ENCODE data around the gene PCDH9.

DNA sequence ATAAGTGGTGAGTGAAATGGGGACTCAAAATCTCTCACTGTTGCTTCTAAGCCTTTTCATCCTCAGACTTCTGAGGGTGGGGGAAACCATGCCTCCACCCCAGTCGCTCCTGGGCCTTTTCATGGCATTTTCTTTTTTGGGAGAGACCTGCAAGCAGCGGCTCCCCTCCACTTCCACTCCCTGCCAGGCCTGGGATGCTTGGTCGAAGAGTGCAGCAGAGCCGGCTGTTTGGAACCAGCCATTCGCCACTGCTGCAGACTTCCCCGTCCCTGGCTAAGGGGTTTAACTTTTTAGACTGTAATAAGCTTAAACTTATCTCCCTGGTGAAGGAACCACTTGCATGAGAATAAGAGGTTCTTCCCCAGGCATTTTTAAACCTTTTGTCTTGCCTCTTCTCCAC, 617.2 kb downstream of the PCDH9 start:
- TF ChIP-seq, protein P1, sequence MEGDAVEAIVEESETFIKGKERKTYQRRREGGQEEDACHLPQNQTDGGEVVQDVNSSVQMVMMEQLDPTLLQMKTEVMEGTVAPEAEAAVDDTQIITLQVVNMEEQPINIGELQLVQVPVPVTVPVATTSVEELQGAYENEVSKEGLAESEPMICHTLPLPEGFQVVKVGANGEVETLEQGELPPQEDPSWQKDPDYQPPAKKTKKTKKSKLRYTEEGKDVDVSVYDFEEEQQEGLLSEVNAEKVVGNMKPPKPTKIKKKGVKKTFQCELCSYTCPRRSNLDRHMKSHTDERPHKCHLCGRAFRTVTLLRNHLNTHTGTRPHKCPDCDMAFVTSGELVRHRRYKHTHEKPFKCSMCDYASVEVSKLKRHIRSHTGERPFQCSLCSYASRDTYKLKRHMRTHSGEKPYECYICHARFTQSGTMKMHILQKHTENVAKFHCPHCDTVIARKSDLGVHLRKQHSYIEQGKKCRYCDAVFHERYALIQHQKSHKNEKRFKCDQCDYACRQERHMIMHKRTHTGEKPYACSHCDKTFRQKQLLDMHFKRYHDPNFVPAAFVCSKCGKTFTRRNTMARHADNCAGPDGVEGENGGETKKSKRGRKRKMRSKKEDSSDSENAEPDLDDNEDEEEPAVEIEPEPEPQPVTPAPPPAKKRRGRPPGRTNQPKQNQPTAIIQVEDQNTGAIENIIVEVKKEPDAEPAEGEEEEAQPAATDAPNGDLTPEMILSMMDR (IDR thresholded peaks at IDR 0.05; ENCODE audit: insufficient read depth, low read depth, low read length) = no peak
- no peak for TF ChIP-seq EZH2 (IDR thresholded peaks at IDR 0.05; ENCODE audit: insufficient read depth, low read length)

All from astrocyte (in vitro differentiated cells and primary cell).